Pulmonary artery endothelial cell (primary cell): ENCODE data around the gene GTPBP2. TPM values are rescaled to one million over a fixed set of nuclear protein-coding genes. Genes with fewer than 3 reads are reported as not detected.
A peak's percentile ranks its signal among the peaks of the same experiment; 100 is the strongest.
"Not testable (repeated sequence)": the region's sequence is repeated elsewhere in the genome, so short reads cannot be mapped to it uniquely, and the experiment has no call there.

ENCODE experiments used
- DNase-seq: peaks from one replicate; pipeline ENCODE4 v3.0.0-alpha.2; 2011; ENCODE audit warnings: low read depth, low spot score
- total RNA-seq: library from RNA; depleted of rRNA; stranded (reverse); fragments of >200 nt; gene quantifications from 2 replicates; pipeline ENCODE4 v1.2.3, GENCODE V29; 2014

GTPBP2 gene
- total RNA-seq: 38.5 and 40.5 TPM in 2 replicates

- peak; percentile 97 for DNase-seq
These were observed at the start of gene GTPBP2 for GRCh38 chr6:43629104-43629504. Gene GTPBP2 (minus strand): TSS chr6:43629264. CDS start chr6:43629162, 102 bp downstream.

DNA sequence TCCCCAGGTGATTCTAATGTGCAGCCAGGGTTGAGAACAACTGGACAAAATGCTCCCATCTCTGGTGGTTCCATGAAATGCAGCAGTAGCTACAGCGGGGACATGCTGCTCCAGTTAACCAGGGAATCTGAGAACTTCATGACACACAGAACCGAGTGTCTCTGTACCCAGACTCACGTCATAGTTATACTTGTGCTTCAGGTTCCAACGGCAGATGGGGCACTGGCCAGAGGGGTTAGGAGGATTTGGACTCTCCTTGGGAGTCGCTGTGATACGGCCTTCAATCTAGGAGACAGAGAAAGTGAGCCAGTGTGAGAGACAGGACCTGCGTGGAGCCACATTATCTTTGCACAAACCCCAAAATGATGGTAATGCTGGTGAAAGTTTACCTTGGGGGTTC, 49.3 kb upstream of the GTPBP2 start:
- no peak for DNase-seq

DNA sequence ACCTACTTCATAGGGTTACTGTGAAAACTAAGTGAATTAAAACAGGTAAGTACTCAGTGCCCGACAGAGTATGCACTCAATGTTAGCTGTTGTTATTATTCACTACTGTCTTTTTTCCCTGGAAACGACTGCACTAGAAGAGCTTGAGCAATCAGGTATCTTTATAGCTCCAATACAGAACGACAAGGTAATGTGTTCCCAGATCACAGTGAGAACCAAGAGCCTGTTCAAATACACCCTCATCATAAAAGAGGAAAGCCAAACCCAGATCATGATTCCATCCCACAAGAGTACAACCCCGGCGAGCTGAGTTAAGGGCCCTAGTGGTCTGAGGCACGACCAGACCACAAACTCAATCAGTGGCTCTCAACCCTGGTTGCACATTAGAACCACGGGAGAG, 48.7 kb upstream of the GTPBP2 start:
- no peak for DNase-seq

GRCh38 chr6:43676962-43677606, 48.0 kb upstream of the GTPBP2 start:
- no peak for DNase-seq

- DNase-seq: no peak
These were observed 45.9 kb upstream of the GTPBP2 start for GRCh38 chr6:43674921-43675320.

DNA sequence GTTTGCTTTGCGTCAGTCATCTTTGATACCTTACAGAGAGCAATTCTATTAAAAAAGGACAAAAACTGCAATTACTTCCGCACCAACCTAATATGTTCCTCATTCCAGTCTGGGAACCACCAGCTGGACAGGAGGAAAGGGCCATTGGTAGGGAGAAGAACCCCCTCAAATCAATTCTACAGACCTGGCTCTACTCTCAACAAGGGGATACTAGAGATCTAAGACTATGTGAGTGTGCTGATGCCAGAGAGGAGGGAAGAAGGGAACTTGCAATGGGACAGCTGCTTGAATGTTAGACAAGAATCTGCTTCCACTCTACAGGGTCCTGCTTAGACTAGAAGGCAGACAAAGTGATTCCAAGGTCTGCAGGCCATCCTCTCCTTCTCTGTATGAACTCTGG, 45.2 kb upstream of the GTPBP2 start:
- DNase-seq: no peak

DNA sequence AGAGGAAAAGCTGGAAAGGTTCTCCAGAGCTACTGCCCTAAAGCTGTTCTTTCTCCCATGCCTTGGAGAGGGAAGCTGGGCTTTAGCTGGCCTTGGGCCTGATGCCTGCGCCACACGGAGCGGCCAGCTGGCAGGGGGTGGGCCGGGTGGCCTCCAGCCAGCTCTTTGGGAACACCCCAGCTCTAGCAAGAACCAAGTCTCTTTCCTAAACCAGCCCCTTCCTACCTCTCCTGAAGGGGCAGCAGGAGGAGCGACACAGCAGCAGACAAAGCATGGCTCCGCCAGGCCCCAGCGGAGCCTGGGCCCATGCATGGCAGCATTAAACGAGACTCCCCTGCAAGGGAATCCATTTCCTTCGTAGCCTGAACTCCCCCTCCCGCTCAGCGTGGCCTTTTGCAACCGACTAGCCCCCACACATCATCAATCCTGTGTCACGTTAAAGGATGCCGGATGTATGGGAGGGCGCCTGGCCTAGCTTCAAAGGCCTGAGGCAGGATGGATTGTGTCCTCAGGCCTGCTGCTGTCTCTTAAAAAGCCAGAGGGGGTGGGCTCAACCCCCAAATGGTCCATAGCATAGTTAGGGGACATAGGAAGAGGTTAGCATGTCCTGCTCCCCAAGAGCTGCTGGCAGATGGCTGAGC, 44.5 kb upstream of the GTPBP2 start:
- DNase-seq: no peak

- DNase-seq: no peak
These were observed 43.0 kb upstream of the GTPBP2 start for GRCh38 chr6:43671801-43672690.

- no peak for DNase-seq
These were observed 42.1 kb upstream of the GTPBP2 start for GRCh38 chr6:43671011-43671800.

DNA sequence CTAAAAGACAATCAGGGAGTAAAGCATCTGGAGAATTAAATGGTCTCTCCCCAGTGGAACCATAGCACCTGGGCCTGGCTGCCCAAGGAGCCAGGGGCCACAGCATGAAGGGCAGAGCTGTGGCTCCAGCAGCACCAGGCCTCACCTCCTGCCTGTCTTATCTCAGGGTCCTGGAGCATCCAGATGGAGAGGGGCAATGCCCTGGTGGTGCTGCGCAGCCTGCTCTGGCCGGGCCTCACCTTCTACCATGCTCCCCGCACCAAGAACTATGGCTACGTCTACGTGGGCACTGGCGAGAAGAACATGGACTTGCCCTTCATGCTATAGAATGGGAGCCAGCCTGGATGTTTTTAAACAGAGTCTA, 41.5 kb upstream of the GTPBP2 start:
- DNase-seq: no peak

- DNase-seq: no peak
These were observed 41.0 kb upstream of the GTPBP2 start for GRCh38 chr6:43669922-43670622.

- DNase-seq: no peak
These were observed 40.2 kb upstream of the GTPBP2 start for GRCh38 chr6:43669050-43669921.

DNA sequence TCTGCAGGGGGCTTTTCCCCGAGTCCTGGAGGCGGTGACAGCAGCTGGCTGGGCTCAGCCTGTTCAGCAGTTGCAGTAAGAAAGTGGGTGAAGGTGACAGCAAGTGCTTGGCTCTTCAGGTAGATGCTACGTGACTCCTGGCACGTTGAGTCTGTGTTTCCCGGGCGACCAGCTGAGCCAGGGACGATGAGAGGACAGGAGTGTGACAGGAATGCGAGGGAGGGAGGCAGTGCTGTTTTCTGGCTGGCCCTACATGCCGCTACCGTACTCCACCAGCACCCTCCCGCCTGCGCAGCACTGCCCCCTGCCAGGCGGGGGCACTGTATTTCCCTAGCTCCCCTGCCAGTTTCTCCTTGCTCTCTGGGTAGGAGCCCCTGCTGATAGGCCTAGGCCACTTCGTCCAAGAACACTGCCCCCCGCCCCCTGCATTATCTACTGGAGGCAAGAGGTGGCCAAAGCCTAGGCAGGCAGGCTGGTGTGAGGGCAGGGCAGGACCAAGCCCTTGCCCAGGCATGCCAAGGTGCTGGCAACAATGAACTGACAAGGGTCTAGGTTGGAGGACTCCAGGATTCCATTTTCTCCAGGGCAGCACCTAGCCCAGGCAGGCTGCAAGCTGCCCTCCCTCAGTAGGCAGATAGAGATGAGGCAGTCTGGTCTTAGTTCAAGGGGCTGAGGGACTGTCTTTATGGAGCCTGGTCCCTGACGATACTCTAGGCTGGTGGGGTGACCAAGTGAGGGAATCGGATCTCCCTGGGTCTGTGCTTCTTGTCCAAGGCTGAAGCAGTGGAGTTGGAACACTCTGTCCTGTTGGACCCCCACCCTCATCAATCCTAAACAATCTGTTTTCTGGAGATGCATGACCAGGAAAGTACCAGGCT, 39.3 kb upstream of the GTPBP2 start:
- no peak for DNase-seq

DNA sequence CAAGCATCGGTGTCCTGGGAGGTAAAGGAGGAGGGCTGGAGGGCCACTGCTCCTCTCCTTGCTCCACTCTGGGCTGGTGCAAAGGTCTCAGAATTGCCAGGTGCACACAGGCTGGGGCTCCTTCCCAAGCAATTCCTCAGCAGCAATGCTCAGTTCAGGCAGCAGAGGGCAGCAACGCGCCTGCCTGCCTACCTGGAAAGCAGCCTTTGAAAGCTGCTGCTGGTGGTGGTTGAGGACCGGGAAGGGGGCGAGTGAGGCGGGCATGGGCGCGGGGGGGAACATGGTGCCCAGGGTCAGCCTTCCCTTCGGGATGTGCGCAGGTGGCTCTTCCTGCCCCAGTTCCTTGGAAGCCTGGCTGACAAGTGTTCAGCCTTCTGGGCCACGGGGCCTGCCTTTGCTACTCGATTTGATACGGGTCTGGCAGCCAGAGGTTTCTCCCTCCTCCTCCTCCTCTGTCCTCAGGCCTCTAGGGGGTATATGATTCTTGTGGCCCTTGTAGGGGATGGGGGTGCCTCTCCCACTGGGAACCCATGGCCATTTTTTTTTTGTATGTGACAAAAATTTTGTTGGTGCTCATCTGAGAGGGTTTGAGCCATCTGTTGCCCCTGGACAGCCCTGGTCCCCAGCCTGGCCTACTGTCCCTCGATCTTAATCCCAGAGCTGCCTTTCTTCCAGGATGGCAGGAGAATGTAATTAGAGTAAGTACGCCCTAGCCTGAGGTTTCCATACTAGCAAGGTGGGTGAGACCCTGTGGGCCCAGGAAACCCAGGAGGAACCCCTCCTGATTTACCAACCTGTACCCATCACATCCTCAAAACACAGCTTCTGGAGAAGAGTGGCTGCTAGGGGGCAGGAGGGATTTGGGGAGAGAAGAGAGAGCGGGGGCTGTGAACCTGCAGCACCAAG, 38.4 kb upstream of the GTPBP2 start:
- no peak for DNase-seq

DNA sequence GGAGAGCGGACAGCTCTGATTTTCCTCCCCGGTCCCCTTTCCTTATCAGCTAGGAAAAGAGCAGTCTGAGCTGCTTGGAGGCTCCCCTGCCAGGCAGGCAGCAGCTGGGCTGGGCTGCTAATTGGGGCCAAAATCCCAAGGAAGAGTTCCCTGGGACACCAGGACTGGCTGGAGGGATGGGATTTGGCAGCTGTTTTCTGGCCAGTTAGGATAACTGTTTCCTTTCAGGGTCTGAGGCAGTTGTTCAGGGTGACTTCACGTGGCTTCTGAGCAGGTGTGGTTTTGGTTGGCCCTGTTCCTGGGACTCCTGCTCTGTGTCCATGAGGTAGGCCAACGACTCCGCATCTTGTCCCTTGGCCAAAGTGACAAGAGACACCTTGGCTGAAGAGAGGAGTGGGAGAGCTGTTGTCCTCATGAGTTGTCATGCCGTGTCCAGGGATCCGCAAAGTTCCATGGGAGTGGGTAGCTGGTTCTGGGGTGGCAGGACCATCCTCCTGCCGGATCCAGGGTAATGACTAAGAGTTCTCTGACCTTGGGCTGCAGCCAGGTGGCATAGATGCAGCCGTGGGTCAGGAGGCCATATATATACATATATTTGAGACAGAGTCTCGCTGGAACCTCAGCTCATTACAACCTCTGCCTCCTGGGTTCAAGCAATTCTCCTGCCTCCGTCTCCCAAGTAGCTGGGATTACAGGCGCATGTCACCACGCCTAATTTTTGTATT, 37.3 kb upstream of the GTPBP2 start:
- no peak for DNase-seq

GRCh38 chr6:43665376-43665775, 36.3 kb upstream of the GTPBP2 start:
- no peak for DNase-seq

GRCh38 chr6:43662948-43663347, 33.9 kb upstream of the GTPBP2 start:
- not testable (repeated sequence) for DNase-seq
